Liver (tissue), 3 donors: ENCODE data around the gene LLGL1.

ENCODE experiments used
- ATF3 ChIP-seq: IDR thresholded peaks from 2 replicates; pipeline ENCODE4 v1.6.1; 2016; ENCODE audit warnings: antibody characterized with exemption
- CTCF ChIP-seq: fragments of 150-350 bp; IDR thresholded peaks from 2 replicates; pipeline ENCODE4 v1.5.1; 2017; ENCODE audit warnings: improper control_type of control experiment, low read depth, low read length; ENCODE audit not compliant: missing input control
- EGR1 ChIP-seq, 2 donors: IDR thresholded peaks; 2 replicates each; pipeline ENCODE4 v1.6.1; 2016 to 2018; ENCODE audit warnings: antibody characterized with exemption in 2 of 2, low read depth in 2 of 2
- FOXA1 ChIP-seq: IDR thresholded peaks from 2 replicates; pipeline ENCODE4 v1.6.1; 2016; ENCODE audit warnings: antibody characterized with exemption
- GABPA ChIP-seq, 2 donors: IDR thresholded peaks in 1 of 2; conservative IDR thresholded peaks in 1 of 2; 2 replicates each; pipeline ENCODE4 v1.6.1; 2016; ENCODE audit warnings: antibody characterized with exemption in 2 of 2, mild to moderate bottlenecking in 1 of 2, moderate library complexity in 1 of 2
- RAD21 ChIP-seq, 2 donors: IDR thresholded peaks; 2 replicates each; pipeline ENCODE4 v1.6.1; 2016; ENCODE audit warnings: antibody characterized with exemption in 2 of 2, mild to moderate bottlenecking in 2 of 2
- REST ChIP-seq: IDR thresholded peaks from 2 replicates; pipeline ENCODE4 v1.6.1; 2016; ENCODE audit warnings: antibody characterized with exemption, mild to moderate bottlenecking
- SP1 ChIP-seq: IDR thresholded peaks from 2 replicates; pipeline ENCODE4 v1.6.1; 2018; ENCODE audit warnings: antibody characterized with exemption, mild to moderate bottlenecking
- TAF1 ChIP-seq: conservative IDR thresholded peaks from 2 replicates; pipeline ENCODE4 v1.6.1; 2016; ENCODE audit warnings: antibody characterized with exemption, mild to moderate bottlenecking
- YY1 ChIP-seq: IDR thresholded peaks from 2 replicates; pipeline ENCODE4 v1.6.1; 2016; ENCODE audit warnings: antibody characterized with exemption, mild to moderate bottlenecking
- ZBTB33 ChIP-seq: IDR thresholded peaks from 2 replicates; pipeline ENCODE4 v1.6.1; 2016; ENCODE audit warnings: antibody characterized with exemption
- donor health status: healthy.
- donor health status: healthy.

GRCh38 chr17:18248300-18248731 lies 22.9 kb downstream of the LLGL1 start:
- peak; percentile 57 for TF ChIP-seq CTCF
- no peak for TF ChIP-seq FOXA1
- no peak for TF ChIP-seq TAF1
- no peak for TF ChIP-seq SP1
- no peak for TF ChIP-seq GABPA (IDR thresholded peaks at IDR 0.05 in 1 of 2, conservative IDR thresholded peaks at IDR 0.05 in 1 of 2)
- TF ChIP-seq RAD21 (IDR thresholded peaks at IDR 0.05): peak; percentile 80 to 90
- TF ChIP-seq YY1: no peak
- TF ChIP-seq ZBTB33: no peak
- no peak for TF ChIP-seq ATF3
- TF ChIP-seq REST: no peak
- no peak for TF ChIP-seq EGR1 (IDR thresholded peaks at IDR 0.05; ENCODE audit: low read depth in 2 of 2)
